Hematopoietic multipotent progenitor cell (in vitro differentiated cells): Measurements from ENCODE around the gene TFDP1. TPM values are rescaled to one million over a fixed set of nuclear protein-coding genes. Genes with fewer than 3 reads are reported as not detected.

Experiments
- total RNA-seq: library from RNA; depleted of rRNA; stranded (reverse); fragments of >200 nt; gene quantifications from one replicate; pipeline ENCODE4 v1.2.3, GENCODE V29; 2012

Gene TFDP1
- total RNA-seq, 1 donor = 26.7 TPM

Other genes with a start within 250 kb of the TFDP1 start
- gene GRTP1, start 220.6 kb upstream of the TFDP1 start, total RNA-seq = 0.54 TPM
- gene ADPRHL1, start 131.3 kb upstream of the TFDP1 start, total RNA-seq = 0.27 TPM
- gene DCUN1D2, start 94.0 kb upstream of the TFDP1 start, total RNA-seq = 7.3 TPM
- gene ATP4B, start 73.4 kb downstream of the TFDP1 start, total RNA-seq = not detected
- under 0.01 TPM for gene GRK1, start 82.5 kb downstream of the TFDP1 start, total RNA-seq
- 0.54 TPM for gene TMEM255B, start 174.5 kb downstream of the TFDP1 start, total RNA-seq